Measurements from ENCODE around the gene EFEMP1. TPM values are rescaled to one million over a fixed set of nuclear protein-coding genes. Genes with fewer than 3 reads are reported as not detected.

The EFEMP1 gene
- total and polyA plus RNA-seq, 4 donors = 112 to 205 (median 159) TPM

DNA sequence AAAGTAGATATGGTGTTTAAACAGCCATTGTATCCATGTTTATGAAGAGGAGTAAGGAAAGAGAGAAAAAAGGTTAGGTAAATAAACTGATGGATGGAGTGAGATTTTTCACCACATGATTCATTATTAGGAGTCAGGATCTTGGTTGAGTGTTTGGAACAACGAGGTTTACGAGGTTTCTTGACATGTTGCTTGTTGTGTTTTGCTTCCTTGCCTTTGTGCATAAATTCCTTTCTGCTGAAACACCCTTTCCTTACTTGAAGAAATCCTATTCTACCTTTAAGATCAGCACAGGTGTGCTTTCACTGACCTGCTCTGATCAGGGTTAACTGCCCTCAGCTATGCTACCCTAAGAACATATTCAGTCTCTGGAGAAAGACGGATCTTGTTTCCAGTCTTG, 66.6 kb downstream of the EFEMP1 start:
- Histone ChIP-seq H3K4me3 (no peak overlapping the region), H3K27me3 (ENCODE audit: control insufficient read depth in 3 of 3, insufficient read depth in 3 of 3, low read length in 2 of 3) (peaks cover 0 to 2% (median 0%) of the 10 kb centered on the region in 3 donors), H3K27ac (ENCODE audit: low read depth in 1 of 2, low read length in 1 of 2) (no peak overlapping the region), H3K36me3 (ENCODE audit: control insufficient read depth in 4 of 4, insufficient read depth in 4 of 4, low read length in 4 of 4) (no peaks in the 10 kb centered on the region), H3K9me3 (ENCODE audit: control insufficient read depth in 4 of 4, insufficient read depth in 3 of 4, low read length in 3 of 4) (no peaks in the 10 kb centered on the region), H3K9ac (ENCODE audit: insufficient read depth in 1 of 2, low read length in 2 of 2) (no peak overlapping the region), H3K4me1 (ENCODE audit: control insufficient read depth in 5 of 5, insufficient read depth in 5 of 5, low read length in 5 of 5) (peaks cover 0 to 3% (median 0%) of the 10 kb centered on the region in 5 donors)
- TF ChIP-seq, protein P1, sequence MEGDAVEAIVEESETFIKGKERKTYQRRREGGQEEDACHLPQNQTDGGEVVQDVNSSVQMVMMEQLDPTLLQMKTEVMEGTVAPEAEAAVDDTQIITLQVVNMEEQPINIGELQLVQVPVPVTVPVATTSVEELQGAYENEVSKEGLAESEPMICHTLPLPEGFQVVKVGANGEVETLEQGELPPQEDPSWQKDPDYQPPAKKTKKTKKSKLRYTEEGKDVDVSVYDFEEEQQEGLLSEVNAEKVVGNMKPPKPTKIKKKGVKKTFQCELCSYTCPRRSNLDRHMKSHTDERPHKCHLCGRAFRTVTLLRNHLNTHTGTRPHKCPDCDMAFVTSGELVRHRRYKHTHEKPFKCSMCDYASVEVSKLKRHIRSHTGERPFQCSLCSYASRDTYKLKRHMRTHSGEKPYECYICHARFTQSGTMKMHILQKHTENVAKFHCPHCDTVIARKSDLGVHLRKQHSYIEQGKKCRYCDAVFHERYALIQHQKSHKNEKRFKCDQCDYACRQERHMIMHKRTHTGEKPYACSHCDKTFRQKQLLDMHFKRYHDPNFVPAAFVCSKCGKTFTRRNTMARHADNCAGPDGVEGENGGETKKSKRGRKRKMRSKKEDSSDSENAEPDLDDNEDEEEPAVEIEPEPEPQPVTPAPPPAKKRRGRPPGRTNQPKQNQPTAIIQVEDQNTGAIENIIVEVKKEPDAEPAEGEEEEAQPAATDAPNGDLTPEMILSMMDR (IDR thresholded peaks at IDR 0.05; ENCODE audit: control extremely low read depth, extremely low read depth) = no peak
- ATAC-seq (ENCODE audit: insufficient read depth, low FRiP score) = no peak
- DNase-seq = no peak
- 64 to 71% methylated on average over 3 of the region's 3 CpGs for WGBS, 2 donors

DNA sequence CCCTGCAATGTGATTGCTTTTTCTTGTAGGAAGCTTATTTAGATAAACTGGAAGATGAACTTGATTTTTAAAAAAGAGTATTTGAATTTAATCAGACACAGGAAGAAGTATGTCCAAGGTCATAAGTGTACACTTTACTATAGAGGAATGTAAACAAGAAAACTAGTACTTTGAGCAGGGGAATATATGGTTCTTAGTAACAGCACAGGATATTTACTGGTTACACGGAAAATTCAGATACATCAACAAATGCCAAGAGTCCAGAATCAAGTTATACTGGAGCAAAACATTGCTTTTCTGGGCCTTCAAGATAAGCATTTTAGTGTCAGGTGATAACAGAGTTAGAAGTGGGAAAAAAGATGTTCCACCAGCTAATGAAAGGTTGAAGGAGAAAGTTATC, 75.5 kb downstream of the EFEMP1 start:
- H3K9me3 ChIP-seq (ENCODE audit: control insufficient read depth in 4 of 4, insufficient read depth in 3 of 4, low read length in 3 of 4) = no peaks in the 10 kb centered on the region
- no peak for ATAC-seq (ENCODE audit: insufficient read depth, low FRiP score)
- TF ChIP-seq, protein P1 (IDR thresholded peaks at IDR 0.05; ENCODE audit: control extremely low read depth, extremely low read depth) = no peak
- no peak overlapping the region for H3K4me3 ChIP-seq
- H3K27me3 ChIP-seq (ENCODE audit: control insufficient read depth in 3 of 3, insufficient read depth in 3 of 3, low read length in 2 of 3) = no peaks in the 10 kb centered on the region
- H3K27ac ChIP-seq (ENCODE audit: low read depth in 1 of 2, low read length in 1 of 2) = no peak overlapping the region
- H3K4me1 ChIP-seq (ENCODE audit: control insufficient read depth in 5 of 5, insufficient read depth in 5 of 5, low read length in 5 of 5) = peaks cover 0 to 23% (median 0%) of the 10 kb centered on the region in 5 donors
- H3K9ac ChIP-seq (ENCODE audit: insufficient read depth in 1 of 2, low read length in 2 of 2) = no peak overlapping the region
- no peak for DNase-seq
- 56 to 67% methylated on average over 1 of the region's 1 CpG for WGBS, 2 donors
- H3K36me3 ChIP-seq (ENCODE audit: control insufficient read depth in 4 of 4, insufficient read depth in 4 of 4, low read length in 4 of 4) = no peaks in the 10 kb centered on the region

DNA sequence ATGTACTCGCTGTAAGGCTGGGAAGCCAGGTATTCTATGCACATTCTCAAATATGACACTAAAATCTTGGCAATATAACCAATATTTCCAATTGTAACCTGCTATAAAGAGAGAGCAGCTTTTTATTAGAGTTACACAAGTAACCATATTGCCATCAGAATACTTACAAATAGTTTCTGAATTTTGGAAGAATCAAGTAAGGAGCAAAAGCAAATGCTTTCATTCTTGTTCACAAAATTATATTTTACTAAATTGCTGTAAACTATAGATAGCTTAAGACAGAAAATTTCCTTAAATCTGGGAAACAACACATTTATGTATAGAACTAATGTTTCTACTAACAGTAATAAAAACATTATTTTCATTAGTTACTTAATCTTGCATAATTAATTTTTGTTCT, 77.2 kb downstream of the EFEMP1 start:
- Histone ChIP-seq H3K27ac (ENCODE audit: low read depth in 1 of 2, low read length in 1 of 2) (no peak overlapping the region), H3K4me1 (ENCODE audit: control insufficient read depth in 5 of 5, insufficient read depth in 5 of 5, low read length in 5 of 5) (peaks cover 0 to 27% (median 13%) of the 10 kb centered on the region in 5 donors), H3K9ac (ENCODE audit: insufficient read depth in 1 of 2, low read length in 2 of 2) (no peak overlapping the region), H3K27me3 (ENCODE audit: control insufficient read depth in 3 of 3, insufficient read depth in 3 of 3, low read length in 2 of 3) (no peaks in the 10 kb centered on the region), H3K4me3 (no peak overlapping the region), H3K36me3 (ENCODE audit: control insufficient read depth in 4 of 4, insufficient read depth in 4 of 4, low read length in 4 of 4) (no peaks in the 10 kb centered on the region), H3K9me3 (ENCODE audit: control insufficient read depth in 4 of 4, insufficient read depth in 3 of 4, low read length in 3 of 4) (no peaks in the 10 kb centered on the region)
- WGBS, 2 donors = 85 to 96% methylated on average over 1 of the region's 1 CpG
- DNase-seq = no peak
- TF ChIP-seq, protein P1 (IDR thresholded peaks at IDR 0.05; ENCODE audit: control extremely low read depth, extremely low read depth) = no peak
- no peak for ATAC-seq (ENCODE audit: insufficient read depth, low FRiP score)

DNA sequence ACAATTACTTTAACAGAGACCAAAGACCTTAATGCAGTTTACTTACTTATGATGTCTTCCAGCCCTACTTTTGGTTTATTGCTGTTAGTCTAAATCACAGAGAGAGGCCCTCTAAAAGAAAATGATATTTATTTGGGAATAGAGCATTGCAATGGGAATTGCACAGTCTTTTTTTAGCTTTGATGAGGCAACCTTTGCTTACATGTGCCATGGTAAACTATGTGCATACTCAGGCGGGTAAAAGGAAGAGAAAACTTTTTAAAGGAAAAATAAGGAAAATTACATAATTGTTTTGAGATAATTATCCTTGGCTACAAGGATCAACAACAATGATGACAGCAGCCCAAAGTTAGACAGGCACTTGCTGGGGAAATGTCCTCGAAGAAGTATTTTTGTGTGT, 78.6 kb downstream of the EFEMP1 start:
- Histone ChIP-seq H3K9me3 (ENCODE audit: control insufficient read depth in 4 of 4, insufficient read depth in 3 of 4, low read length in 3 of 4) (peaks cover 0 to 2% (median 0%) of the 10 kb centered on the region in 4 donors), H3K27ac (ENCODE audit: low read depth in 1 of 2, low read length in 1 of 2) (no peak overlapping the region), H3K4me1 (ENCODE audit: control insufficient read depth in 5 of 5, insufficient read depth in 5 of 5, low read length in 5 of 5) (peaks cover 0 to 23% (median 15%) of the 10 kb centered on the region in 5 donors), H3K4me3 (no peak overlapping the region), H3K9ac (ENCODE audit: insufficient read depth in 1 of 2, low read length in 2 of 2) (no peak overlapping the region), H3K27me3 (ENCODE audit: control insufficient read depth in 3 of 3, insufficient read depth in 3 of 3, low read length in 2 of 3) (peaks cover 0 to 3% (median 0%) of the 10 kb centered on the region in 3 donors), H3K36me3 (ENCODE audit: control insufficient read depth in 4 of 4, insufficient read depth in 4 of 4, low read length in 4 of 4) (no peaks in the 10 kb centered on the region)
- TF ChIP-seq, protein P1 (IDR thresholded peaks at IDR 0.05; ENCODE audit: control extremely low read depth, extremely low read depth) = no peak
- ATAC-seq (ENCODE audit: insufficient read depth, low FRiP score) (no peak), DNase-seq (no peak)
- WGBS, 2 donors = 76 to 80% methylated on average over 2 of the region's 2 CpGs

All from lung (tissue), 12 donors.